ENCODE measurements around the gene ST6GAL2.
A peak's percentile ranks its signal among the peaks of the same experiment; 100 is the strongest.

Gene ST6GAL2

DNA sequence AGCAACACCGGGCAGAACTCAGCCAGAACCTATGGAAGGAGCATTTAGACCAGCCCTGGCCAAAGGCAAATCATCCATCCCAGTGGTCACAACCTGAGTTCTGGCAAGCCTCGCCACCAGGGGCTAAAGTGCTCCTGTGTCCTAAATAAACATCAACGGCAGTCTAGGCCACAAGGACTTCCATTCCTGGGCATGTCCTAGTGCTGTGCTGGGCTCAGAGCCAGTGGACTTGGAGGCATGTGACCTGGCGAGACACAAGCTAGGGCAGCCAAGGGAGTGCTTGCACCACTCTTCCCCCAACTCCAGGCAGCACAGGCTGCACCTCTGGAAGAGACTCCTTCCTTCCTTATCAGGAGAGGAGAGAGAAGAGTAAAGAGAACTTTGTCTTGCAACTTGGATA is 69.0 kb downstream of the ST6GAL2 start:
- H3K4me3 Mint-ChIP-seq: no peak overlapping the region
- no peaks in the 10 kb centered on the region for H3K27me3 Mint-ChIP-seq (ENCODE audit: low read depth, poor library complexity)
- H3K27ac Mint-ChIP-seq: no peak overlapping the region
- H3K4me1 Mint-ChIP-seq: no peaks in the 10 kb centered on the region
- peaks cover 76% of the 10 kb centered on the region for H3K36me3 Mint-ChIP-seq (ENCODE audit: low read depth)
- TF ChIP-seq, protein P1, sequence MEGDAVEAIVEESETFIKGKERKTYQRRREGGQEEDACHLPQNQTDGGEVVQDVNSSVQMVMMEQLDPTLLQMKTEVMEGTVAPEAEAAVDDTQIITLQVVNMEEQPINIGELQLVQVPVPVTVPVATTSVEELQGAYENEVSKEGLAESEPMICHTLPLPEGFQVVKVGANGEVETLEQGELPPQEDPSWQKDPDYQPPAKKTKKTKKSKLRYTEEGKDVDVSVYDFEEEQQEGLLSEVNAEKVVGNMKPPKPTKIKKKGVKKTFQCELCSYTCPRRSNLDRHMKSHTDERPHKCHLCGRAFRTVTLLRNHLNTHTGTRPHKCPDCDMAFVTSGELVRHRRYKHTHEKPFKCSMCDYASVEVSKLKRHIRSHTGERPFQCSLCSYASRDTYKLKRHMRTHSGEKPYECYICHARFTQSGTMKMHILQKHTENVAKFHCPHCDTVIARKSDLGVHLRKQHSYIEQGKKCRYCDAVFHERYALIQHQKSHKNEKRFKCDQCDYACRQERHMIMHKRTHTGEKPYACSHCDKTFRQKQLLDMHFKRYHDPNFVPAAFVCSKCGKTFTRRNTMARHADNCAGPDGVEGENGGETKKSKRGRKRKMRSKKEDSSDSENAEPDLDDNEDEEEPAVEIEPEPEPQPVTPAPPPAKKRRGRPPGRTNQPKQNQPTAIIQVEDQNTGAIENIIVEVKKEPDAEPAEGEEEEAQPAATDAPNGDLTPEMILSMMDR (IDR thresholded peaks at IDR 0.05): no peak
- peaks cover 28% of the 10 kb centered on the region for H3K9me3 Mint-ChIP-seq
- DNase-seq: no peak

DNA sequence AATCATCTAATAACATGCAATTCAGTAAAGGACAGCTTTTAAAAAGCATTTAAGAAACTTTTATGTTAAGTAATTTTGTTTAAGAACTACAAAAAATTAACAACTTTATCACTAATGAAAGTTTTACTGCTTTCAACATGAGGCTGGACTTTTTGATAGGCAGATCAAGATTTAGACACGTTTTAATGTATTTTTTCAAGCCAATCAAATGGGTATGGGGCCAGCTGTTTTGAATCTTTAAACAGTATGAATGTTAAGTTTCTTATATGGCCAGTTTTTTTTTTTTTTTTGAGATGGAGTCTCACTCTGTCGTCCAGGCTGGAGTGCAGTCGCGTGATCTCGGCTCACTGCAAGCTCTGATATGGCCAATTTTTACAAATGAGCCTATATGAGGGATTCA is 73.1 kb downstream of the ST6GAL2 start:
- H3K4me3 Mint-ChIP-seq: no peak overlapping the region
- H3K27ac Mint-ChIP-seq: no peak overlapping the region
- H3K9me3 Mint-ChIP-seq: peaks cover 10% of the 10 kb centered on the region
- TF ChIP-seq, protein P1 (IDR thresholded peaks at IDR 0.05): no peak
- no peaks in the 10 kb centered on the region for H3K27me3 Mint-ChIP-seq (ENCODE audit: low read depth, poor library complexity)
- no peaks in the 10 kb centered on the region for H3K4me1 Mint-ChIP-seq
- peaks cover 72% of the 10 kb centered on the region for H3K36me3 Mint-ChIP-seq (ENCODE audit: low read depth)
- no peak for DNase-seq

DNA sequence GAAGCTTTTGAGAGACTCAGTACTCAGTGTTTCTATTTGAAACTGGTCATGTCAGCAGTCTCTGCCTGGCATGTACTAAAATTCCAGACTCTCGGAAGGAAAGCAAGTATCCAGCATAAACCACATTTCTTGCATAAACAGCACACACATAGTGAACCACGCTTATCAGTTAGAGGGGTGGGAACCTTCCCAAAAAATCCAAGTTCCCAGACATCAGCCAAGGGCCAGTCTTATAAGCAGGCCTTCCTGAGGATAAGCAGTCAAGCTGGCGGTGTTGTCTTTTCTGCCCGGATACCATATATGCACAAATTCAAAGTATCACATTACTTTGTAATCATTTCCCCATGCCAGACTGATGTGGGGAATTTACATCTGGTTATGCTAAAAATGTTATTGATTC is 73.6 kb downstream of the ST6GAL2 start:
- peaks cover 70% of the 10 kb centered on the region for H3K36me3 Mint-ChIP-seq (ENCODE audit: low read depth)
- no peak overlapping the region for H3K27ac Mint-ChIP-seq
- peaks cover 8% of the 10 kb centered on the region for H3K9me3 Mint-ChIP-seq
- no peak for DNase-seq
- H3K4me3 Mint-ChIP-seq: no peak overlapping the region
- no peaks in the 10 kb centered on the region for H3K4me1 Mint-ChIP-seq
- no peaks in the 10 kb centered on the region for H3K27me3 Mint-ChIP-seq (ENCODE audit: low read depth, poor library complexity)
- TF ChIP-seq, protein P1 (IDR thresholded peaks at IDR 0.05): no peak

DNA sequence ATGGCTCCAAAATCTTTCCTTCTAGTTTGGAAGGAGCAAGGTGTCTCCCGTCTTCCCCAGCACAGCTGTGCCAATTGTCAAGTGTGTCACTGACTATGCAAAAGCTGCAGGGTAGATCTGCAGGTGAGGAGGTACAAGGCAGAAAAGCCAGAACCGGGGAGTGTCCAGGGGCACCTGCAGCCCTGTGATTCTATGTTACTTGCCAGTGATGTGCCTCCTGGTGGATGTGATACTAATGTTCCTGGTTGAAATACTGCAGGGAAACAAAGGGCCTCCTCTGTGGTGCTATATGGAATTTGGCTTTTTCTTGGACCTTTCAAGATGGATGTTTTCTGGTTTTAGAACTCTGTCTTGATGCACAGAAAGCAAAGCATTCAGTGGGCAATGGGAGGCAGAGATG is 80.3 kb downstream of the ST6GAL2 start:
- no peak for DNase-seq
- H3K27me3 Mint-ChIP-seq (ENCODE audit: low read depth, poor library complexity): no peaks in the 10 kb centered on the region
- TF ChIP-seq, protein P1 (IDR thresholded peaks at IDR 0.05): no peak
- H3K4me3 Mint-ChIP-seq: no peak overlapping the region
- H3K9me3 Mint-ChIP-seq: no peaks in the 10 kb centered on the region
- no peak overlapping the region for H3K27ac Mint-ChIP-seq
- H3K4me1 Mint-ChIP-seq: peaks cover 4% of the 10 kb centered on the region
- peaks cover 87% of the 10 kb centered on the region for H3K36me3 Mint-ChIP-seq (ENCODE audit: low read depth)

DNA sequence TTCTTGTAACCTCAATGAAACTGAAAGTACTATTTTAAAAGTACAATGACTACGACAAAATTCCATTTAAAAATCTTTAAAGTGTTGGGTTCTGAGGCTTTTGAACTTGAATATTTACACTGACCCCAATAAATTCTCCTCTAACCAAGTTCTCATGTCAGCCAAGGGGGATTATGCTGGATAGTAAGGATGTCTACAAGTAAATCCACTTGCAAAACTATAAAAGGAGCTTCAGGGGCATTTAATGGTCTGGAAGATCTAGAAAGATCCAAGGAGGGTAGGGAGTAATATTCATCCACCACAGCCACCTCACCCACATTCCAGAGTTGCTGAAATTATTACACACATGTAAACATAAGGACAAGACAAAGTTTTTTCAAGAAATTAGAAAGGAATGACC is 81.8 kb downstream of the ST6GAL2 start:
- H3K4me1 Mint-ChIP-seq: peaks cover 4% of the 10 kb centered on the region
- H3K4me3 Mint-ChIP-seq: no peak overlapping the region
- TF ChIP-seq, protein P1 (IDR thresholded peaks at IDR 0.05): no peak
- H3K27me3 Mint-ChIP-seq (ENCODE audit: low read depth, poor library complexity): no peaks in the 10 kb centered on the region
- H3K9me3 Mint-ChIP-seq: no peaks in the 10 kb centered on the region
- DNase-seq: no peak
- H3K27ac Mint-ChIP-seq: no peak overlapping the region
- peaks cover 78% of the 10 kb centered on the region for H3K36me3 Mint-ChIP-seq (ENCODE audit: low read depth)

DNA sequence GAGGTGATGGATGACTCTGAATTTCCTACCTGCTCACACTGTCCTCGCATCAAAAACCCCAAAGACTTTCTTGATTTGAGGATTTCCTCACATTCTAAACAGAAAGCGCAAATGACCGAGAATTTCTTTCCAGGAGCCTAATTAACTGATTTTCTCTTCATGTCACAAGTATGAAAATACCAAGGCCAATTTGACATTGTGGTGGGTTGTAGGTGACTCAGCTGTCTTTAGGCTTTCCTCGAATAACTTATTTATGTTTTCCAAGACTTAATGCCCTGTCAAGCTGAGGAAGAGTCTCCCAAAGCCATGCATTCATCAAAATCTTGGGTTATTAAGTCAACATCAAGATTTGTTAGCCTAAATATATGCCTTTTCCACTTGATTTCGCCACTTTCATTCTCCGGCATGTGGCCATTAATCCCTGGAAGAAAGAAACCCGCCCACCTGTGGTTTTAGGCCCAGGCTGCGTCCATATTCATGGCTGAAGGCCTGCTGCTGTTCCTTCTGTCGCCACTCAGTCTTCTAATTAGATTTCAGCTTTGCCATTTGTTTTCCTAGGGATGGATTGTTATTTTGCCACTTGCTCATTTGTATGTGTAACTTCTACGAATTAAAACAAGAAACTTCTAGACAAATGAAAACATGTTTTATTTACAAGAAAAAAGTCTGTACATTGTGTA is 84.9 kb downstream of the ST6GAL2 start:
- H3K9me3 Mint-ChIP-seq: no peaks in the 10 kb centered on the region
- TF ChIP-seq, protein P1 (IDR thresholded peaks at IDR 0.05): no peak
- H3K4me1 Mint-ChIP-seq: peaks cover 4% of the 10 kb centered on the region
- peak overlapping the region; percentile 90 for H3K27ac Mint-ChIP-seq
- no peaks in the 10 kb centered on the region for H3K27me3 Mint-ChIP-seq (ENCODE audit: low read depth, poor library complexity)
- no peak for DNase-seq
- H3K4me3 Mint-ChIP-seq: no peak overlapping the region
- peaks cover 51% of the 10 kb centered on the region for H3K36me3 Mint-ChIP-seq (ENCODE audit: low read depth)
